Stimulated activated CD4-positive, alpha-beta T cell treated with anti-CD3 and anti-CD28 coated beads, Interleukin-4, amount 100 ng/mL, for 24 hours (primary cell): ENCODE data around the gene RNF224.
"Not testable (repeated sequence)": the region's sequence is repeated elsewhere in the genome, so short reads cannot be mapped to it uniquely, and the experiment has no call there.

Source experiments
- DNase-seq: peaks from one replicate; pipeline ENCODE4 v3.0.0-alpha.2; 2020

Gene RNF224

DNA sequence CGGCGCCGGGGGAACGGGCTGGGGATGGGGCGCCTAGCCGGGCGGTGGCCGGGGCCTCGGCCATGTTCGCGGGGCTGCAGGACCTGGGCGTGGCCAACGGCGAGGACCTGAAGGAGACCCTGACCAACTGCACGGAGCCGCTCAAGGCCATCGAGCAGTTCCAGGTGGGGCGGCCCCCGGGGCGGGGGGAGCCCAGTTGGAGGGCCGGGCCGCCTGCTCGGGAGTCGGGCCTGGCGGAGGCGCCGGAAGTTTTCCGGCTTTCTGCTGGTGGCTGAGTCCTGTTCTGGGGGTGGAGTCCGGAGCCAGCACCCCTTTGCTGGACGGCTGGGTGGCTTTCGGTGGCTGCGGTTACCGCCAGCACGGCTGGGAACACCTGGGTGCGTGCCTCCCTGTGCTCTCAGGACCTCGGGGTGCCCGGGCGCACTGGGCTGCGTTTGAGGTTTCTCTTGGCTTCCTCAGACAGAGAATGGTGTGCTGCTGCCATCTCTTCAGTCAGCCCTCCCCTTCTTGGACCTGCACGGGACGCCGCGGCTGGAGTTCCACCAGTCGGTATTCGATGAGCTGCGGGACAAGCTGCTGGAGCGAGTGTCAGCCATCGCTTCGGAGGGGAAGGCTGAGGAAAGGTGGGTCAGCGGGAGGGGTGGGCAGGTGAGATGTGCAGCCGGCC lies 28.3 kb downstream of the RNF224 start:
- peak; percentile 36 for DNase-seq

DNA sequence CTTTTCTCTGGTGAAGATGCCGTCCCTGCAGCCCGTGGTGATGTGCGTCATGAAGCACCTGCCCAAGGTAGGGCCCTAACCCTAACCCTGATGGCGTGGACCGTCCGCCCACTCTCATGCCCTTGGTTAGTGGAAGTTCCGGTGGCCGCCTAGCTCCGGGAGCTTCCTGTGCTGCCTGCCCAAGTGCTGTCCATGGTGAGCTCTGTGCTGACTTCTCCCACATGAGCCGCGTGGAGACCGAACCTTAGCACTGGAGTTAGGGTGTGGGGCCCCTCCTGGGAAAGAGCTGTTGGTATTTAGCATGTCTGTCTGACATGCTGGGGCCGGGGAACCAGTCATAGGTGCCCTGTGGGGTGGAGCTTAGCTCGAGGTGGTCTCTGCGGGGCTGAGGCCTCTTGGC lies 29.1 kb downstream of the RNF224 start:
- DNase-seq: no peak

DNA sequence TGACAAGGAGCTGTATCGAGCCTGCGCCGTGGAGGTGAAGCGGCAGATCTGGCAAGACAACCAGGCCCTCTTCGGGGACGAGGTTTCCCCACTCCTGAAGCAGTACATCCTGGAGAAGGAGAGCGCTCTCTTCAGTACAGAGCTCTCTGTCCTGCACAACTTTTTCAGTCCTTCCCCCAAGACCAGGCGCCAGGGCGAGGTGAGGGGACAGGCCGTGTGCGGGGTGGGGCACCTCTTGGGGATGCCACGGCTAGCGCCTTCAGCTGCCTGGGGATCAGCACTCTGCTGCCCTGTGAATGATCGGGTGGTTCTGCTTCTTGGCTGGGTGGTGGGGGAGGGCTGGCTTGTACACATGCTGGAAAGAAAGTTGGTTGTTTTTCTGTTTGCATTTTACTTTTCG lies 29.6 kb downstream of the RNF224 start:
- DNase-seq: no peak

- DNase-seq: not testable (repeated sequence)
Measured at GRCh38 chr9:137262173-137262908, 35.0 kb downstream of the RNF224 start.

GRCh38 chr9:137262909-137263285 lies 35.6 kb downstream of the RNF224 start:
- no peak for DNase-seq

GRCh38 chr9:137263506-137263905 lies 36.2 kb downstream of the RNF224 start:
- DNase-seq: no peak

DNA sequence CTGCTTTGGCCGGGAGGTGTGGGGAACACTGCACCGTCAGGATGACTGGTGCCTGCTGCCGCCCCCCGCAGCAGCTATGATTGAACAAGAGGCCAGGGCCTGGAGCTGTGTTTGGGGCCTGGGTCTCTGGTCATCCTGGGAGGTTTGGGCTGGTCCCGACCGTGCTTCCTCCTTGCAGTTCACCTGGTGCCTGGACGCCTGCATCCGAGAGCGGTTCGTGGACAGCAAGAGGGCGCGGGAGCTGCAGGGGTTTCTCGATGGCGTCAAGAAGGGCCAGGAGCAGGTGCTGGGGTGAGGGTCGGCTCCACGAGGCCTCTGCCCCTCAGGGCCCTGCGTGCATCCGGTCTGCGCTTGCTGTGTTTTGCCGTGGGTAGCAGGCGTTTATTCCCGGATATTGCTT lies 36.8 kb downstream of the RNF224 start:
- no peak for DNase-seq

GRCh38 chr9:137265496-137266161 lies 38.3 kb downstream of the RNF224 start:
- DNase-seq: no peak

DNA sequence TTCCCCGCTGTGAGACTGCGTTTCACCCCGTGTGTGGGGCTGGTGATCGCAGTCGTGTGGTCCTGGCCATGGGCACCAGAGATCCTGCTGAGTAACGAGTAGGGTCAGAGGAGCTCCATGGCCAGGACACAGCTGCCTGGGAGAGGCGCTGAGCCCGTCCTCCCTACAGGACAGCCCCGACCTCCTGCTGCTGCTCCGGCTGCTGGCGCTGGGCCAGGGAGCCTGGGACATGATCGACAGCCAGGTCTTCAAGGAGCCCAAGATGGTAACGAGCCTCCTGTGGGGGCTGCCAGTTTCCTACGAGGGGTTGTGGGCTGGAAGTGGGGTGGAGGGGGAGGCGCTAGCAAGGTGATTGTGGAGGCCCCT lies 38.8 kb downstream of the RNF224 start:
- DNase-seq: no peak

- no peak for DNase-seq
Measured at GRCh38 chr9:137266585-137267453, 39.5 kb downstream of the RNF224 start.

- DNase-seq: no peak
Measured at GRCh38 chr9:137267933-137268355, 40.6 kb downstream of the RNF224 start.

DNA sequence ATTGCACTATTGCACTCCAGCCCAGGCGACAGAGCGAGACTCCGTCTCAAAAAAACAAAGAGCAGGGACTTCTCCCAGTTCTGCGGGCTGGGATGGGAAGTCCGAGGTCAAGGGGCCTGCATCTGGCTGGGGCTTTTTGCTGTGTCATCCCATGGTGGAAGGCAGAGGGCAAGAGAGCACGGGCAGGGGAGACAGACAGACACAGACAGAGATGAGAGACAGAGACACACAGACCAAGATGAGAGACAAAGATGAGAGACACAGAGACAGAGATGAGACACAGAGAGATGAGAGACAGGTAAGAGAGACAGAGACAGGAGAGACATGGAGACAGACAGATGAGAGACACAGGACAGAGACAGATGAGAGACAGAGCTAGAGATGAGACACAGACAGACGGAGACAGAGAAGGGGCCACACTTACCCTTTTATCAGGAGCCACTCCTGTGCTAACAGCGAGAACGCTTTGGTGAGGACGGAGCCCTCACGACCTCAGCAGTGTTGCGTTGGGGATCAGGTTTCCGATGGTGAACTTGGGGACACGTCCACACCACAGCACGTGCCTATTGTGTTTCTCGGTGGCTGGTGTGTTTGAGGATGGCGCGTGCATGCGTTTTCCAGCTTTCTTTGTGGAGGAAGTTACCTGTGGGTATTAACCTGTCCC lies 41.4 kb downstream of the RNF224 start:
- no peak for DNase-seq

DNA sequence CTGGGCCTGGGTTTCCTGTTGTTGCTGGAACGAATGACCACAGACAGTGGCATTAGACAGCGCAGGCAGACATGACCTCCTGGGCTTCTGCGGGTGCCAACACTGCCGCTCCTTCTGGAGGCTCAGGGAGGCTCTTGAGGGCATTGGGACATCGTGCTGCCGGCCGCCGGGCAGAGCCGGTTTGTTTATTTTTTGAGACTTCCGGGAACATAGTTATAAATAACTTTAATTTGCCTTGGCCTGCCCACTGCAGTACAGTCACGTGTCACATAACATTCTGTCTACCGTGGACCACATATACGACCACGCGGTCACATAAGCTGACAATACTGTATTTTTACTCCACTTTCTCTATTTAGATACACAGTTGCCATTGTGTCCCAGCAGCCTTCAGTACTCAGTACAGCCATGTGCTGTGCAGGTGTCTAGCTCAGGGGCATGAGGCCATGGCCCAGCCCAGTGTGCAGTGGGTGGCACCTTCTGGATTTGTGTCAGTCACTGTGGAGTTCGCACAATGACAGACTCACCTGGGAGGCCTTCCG lies 42.0 kb downstream of the RNF224 start:
- no peak for DNase-seq

DNA sequence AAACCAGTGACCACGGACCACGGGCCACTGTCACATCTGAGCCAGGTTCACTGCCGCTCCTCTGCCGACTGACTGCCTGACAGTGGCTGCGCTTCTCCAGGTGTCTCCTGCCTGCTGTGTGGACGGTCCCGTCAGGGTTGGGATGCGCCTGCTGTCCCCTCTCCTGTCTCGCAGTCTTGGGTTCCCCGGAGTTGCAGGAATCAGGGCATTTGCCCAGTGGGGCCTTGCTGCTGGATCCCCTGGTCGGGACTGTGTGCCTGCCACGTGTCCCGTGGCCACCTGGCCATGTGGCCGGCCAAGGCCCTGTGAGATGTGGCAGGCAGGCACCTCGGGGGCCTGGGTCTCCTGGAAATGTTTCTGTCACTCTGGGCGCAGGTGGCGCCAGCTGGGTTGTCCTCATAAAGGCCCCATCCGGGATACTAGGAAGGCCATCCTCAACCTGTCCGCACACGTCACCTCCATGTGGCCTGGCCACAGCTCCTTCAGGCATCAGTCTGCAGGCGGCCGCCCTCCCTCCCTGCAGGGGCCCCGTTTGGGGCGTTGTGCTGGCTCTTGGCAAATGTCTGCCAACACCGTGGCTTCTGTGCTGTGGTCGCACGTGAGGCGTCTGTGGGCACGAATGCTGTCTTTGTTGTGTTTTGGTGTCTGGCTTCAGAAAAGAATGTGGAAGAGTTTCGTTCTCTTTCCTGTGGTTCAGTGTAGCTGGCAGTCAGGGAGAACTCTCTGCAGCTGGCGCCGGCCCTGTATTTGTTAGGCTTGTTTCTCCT lies 43.8 kb downstream of the RNF224 start:
- no peak for DNase-seq

DNA sequence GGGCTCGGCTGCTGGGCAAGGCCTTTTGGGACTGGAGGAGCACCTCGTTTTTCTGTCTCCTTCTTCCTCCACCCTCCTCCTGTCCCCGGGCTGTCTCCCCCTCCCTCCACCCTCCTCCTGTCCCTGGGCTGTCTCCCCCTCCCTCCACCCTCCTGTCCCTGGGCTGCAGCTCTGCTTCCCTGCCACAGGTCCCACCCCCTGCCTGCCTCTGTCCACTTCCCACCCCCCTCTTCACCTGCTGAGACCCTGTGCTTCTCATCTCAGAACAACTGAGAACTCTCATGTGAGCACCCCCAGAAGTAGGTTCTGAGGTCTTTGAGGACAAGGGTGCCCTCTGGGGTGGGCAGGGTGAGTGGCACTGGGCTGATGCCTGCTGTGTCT lies 44.4 kb downstream of the RNF224 start:
- no peak for DNase-seq

DNA sequence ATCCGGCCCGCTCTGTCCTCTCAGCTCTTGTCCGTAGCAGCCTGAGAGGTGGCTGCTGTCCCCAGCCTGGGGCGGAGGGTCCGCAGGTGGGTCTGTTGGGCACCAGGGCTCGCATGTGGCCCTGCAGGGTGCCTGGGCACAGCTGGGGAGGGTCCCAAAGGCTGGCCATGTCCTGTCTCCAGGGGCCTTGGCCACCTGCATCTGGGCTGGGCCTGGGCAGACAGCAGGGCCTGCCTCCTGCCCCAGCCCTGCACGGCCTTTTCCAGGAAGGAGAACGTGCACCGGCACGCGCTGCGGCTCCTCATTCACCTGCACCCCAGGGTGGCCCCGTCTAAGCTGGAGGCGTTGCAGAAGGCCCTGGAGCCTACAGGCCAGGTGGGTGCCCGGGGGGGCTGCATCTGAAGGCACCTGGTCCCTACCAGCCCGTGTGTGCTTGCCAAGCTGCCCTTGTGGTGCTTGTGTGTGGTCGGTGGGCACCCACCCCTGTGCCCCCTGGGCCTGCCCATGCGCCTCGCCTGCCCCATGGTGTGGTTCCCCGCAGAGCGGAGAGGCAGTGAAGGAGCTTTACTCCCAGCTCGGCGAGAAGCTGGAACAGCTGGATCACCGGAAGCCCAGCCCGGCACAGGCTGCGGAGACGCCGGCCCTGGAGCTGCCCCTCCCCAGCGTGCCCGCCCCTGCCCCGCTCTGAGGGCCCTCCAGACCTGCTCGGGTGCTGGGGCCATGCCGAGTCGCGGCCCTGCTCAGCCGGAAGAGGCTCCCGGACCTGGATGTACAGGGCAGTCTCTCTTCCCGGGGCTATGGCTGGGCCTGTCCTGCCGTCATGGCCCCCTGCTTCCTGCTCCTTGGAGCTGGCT lies 45.2 kb downstream of the RNF224 start:
- DNase-seq: no peak

GRCh38 chr9:137273095-137273490 lies 45.8 kb downstream of the RNF224 start:
- no peak for DNase-seq

DNA sequence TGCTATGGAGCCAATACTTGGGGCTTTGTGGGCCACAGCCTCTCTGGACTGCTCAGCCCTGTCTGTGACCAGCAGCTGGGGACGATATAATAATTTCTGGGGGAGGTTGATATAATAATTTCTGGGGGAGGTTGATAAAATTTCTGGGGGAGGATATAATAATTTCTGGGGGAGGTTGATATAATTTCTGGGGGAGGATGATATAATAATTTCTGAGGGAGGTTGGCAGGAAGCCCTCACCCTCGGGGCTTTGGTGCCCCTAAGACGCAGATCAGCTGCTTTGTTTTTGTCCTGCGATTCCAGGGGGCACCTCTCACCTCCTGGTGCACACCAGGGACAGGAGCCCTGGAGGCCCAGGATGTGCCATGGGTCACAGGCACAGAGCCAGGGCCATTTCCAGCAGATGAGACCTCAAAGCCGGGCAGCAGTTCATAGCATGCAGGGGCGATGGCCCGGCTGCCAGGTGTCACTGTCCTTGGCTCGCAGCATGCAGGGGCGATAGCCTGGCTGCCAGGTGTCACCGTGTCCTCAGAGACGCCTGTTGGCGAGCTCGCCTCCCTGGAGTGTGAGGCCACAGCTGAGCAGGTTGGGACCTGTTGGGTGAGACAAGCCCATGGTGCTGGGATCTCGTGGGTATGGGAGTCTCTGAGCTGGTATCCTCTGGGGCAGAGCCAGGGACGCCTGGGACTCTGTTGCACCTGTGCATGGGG lies 46.5 kb downstream of the RNF224 start:
- no peak for DNase-seq

- DNase-seq: no peak
Measured at GRCh38 chr9:137275203-137275587, 47.9 kb downstream of the RNF224 start.
